Activated naive CD8-positive, alpha-beta T cell treated with anti-CD3 and anti-CD28 coated beads, Interleukin-2, amount 50 U/mL, for 16 hours (primary cell): ENCODE results near the gene CD38.

Source experiments
- DNase-seq: peaks from one replicate; pipeline ENCODE4 v3.0.0-alpha.2; 2020; ENCODE audit warnings: low read depth, low spot score

CD38 gene

DNA sequence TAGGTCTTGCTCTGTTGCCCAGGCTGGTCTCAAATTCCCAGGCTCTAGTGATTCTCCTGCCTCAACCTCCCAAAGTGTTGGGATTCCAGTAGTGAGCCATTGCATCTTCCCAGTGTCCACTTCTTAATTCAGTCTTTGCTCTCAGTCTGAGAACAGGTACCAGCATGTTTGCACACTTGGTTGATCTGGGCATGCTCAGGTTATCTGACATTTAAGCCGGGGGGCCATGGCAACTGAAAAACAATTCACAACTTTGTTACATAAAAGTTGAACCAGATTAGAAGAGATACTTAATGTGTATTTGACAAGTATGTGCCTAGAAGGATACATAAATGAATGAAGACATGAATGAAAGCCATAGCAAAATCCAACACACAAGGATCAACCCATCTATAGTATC, 121.4 kb downstream of the CD38 start:
- DNase-seq: no peak

DNA sequence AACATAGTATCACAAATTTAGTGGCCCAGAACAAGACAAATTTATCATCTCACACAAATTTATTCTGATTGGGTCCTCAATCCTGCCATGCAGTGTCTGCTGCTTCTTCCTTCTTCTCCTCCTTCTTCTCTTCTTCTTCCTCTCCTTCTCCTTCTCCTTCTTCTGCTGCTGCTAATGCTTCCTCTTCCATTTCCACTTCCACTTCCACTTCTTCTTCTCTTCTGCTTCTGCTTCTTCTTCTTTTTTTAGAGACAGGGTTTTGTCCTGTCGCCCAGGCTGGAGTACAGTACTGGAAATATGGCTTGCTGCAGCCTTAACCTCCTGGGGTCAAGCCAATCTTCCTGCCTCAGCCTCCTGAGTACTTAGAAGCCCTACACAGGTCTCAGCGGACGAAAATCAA, 122.9 kb downstream of the CD38 start:
- DNase-seq: no peak

DNA sequence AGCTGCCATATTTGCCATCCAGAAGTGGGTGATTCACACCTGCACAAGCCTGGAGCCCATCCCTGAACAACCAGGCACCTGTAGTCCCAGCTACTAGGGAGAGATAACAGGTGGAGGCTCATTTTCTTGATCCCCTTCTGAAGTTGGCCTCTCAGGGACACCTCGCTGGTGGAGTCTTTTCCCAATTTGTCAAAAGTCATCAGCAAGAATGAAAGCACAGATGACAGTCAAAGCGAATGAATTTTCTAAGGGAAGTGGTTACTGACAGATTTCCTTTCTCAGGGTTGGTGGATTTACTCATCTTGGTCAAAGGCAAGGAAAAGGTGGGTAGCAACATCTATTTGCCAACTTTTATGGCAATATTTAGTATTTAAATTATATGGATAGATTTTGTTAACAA, 123.9 kb downstream of the CD38 start:
- no peak for DNase-seq

DNA sequence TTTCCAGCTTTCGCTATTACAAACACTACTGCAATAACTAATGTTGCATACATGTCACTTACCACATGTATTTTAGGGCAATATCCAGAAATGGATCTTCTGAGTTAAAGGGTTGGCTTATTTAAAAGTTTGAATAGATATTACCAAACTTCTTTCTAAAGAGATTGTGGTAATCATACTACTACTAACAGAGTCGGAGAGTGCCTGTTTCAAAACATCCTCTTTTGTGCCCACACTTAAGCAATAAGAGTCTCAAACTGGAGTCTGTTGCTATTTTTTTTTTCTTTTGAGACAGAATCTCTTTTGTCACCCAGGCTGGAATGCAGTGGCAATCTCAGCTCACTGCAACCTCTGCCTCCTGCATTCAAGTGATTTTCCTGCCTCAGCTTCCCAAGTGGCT, 124.6 kb downstream of the CD38 start:
- no peak for DNase-seq
